GM18499 (cell line): Measurements from ENCODE around the gene IL1RN.

Source experiments
- ATAC-seq: cut with Tn5 transposase; IDR thresholded peaks from one replicate; pipeline ENCODE4 v1.9.1; 2021; ENCODE audit warnings: moderate number of reproducible peaks; ENCODE audit not compliant: insufficient read depth, unreplicated experiment

Gene IL1RN

GRCh38 chr2:113124984-113125855, 2.2 kb upstream of the IL1RN start:
- ATAC-seq: no peak

DNA sequence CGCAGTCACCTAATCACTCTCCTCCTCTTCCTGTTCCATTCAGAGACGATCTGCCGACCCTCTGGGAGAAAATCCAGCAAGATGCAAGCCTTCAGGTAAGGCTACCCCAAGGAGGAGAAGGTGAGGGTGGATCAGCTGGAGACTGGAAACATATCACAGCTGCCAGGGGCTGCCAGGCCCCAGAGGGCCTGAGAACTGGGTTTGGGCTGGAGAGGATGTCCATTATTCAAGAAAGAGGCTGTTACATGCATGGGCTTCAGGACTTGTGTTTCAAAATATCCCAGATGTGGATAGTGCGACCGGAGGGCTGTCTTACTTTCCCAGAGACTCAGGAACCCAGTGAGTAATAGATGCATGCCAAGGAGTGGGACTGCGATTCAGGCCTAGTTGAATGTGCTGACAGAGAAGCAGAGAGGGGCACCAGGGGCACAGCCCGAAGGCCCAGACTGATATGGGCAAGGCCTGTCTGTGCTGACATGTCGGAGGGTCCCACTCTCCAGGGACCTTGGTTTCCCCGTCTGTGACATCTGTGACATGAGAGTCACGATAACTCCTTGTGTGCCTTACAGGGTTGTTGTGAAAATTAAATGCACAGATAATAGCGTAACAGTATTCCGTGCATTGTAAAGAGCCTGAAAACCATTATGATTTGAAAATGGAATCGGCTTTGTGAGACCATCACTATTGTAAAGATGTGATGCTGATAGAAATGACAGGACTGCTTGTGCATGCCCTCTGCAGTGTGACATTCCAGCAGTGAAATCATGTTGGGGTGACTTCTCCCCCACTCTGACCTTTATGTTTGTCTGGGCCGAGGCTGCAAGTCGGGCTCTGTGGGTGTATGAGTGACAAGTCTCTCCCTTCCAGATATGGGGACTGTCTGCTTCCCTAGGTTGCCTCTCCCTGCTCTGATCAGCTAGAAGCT, 510 bp downstream of the IL1RN start:
- ATAC-seq: no peak

DNA sequence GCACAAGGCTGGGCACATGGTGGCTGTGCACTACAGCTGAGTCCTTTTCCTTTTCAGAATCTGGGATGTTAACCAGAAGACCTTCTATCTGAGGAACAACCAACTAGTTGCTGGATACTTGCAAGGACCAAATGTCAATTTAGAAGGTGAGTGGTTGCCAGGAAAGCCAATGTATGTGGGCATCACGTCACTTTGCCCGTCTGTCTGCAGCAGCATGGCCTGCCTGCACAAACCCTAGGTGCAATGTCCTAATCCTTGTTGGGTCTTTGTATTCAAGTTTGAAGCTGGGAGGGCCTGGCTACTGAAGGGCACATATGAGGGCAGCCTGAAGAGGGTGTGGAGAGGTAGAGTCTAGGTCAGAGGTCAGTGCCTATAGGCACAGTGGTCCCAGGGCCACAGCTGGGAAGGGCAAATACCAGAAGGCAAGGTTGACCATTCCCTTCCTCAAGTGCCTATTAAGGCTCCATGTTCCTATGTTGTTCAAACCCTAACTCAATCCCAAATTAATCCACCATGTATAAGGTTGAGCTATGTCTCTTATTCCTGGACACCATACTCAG, 2.2 kb downstream of the IL1RN start:
- ATAC-seq: no peak

GRCh38 chr2:113131352-113132185, 4.2 kb downstream of the IL1RN start:
- ATAC-seq: no peak

DNA sequence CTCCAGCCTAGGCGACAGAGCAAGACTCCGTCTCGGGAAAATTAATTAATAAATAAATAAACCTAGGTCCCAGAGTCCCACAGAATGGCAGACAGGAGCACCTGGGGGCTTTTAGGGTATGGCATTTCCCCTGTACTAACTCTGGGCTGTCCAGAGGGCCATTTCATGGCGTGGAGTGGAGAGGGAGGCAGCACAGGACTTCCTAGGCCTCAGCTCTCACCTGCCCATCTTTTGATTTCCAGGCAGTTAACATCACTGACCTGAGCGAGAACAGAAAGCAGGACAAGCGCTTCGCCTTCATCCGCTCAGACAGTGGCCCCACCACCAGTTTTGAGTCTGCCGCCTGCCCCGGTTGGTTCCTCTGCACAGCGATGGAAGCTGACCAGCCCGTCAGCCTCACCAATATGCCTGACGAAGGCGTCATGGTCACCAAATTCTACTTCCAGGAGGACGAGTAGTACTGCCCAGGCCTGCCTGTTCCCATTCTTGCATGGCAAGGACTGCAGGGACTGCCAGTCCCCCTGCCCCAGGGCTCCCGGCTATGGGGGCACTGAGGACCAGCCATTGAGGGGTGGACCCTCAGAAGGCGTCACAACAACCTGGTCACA, 5.1 kb downstream of the IL1RN start:
- no peak for ATAC-seq

DNA sequence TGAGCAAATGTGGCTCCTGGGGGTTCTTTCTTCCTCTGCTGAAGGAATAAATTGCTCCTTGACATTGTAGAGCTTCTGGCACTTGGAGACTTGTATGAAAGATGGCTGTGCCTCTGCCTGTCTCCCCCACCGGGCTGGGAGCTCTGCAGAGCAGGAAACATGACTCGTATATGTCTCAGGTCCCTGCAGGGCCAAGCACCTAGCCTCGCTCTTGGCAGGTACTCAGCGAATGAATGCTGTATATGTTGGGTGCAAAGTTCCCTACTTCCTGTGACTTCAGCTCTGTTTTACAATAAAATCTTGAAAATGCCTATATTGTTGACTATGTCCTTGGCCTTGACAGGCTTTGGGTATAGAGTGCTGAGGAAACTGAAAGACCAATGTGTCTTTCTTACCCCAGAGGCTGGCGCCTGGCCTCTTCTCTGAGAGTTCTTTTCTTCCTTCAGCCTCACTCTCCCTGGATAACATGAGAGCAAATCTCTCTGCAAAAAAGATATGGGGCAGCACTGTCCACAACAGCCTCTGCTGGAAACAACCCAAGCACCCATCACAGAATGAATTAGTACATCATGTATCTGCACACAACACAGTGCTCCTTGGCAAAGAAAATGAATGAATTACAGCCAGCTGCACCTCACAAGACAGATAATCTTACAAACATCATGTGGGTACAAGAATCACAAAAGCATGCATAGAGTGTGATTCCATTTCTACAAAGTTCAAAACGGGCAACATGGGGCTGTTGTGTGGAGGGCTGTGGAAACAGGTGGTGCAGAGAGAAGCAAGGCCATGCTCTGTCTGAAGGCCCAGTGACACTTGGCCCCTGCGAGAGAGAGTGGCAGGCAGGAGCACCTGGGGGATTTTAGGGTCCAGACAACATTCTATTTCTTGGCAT, 6.6 kb downstream of the IL1RN start:
- ATAC-seq: no peak

- ATAC-seq: no peak
Observed at GRCh38 chr2:113134717-113135116, 7.3 kb downstream of the IL1RN start.

DNA sequence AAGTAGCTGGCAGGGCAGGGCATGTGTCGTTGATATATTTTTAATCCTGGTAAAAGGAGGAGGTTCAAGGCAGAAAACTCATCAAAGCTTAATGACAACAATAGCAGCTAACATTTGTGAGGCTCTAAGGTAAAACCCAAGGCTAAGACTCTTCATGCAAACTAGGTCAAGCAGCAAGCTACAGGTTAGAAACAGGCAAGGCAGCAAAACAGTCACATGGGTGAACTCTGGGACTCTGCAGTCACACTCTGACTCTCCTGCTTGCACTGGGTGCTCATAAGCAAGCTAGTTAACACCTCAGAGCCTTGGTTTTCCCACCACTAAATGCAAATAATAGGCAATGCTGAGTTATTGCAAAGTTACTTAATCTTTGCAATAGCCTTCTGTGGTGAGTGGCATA, 7.9 kb downstream of the IL1RN start:
- no peak for ATAC-seq

DNA sequence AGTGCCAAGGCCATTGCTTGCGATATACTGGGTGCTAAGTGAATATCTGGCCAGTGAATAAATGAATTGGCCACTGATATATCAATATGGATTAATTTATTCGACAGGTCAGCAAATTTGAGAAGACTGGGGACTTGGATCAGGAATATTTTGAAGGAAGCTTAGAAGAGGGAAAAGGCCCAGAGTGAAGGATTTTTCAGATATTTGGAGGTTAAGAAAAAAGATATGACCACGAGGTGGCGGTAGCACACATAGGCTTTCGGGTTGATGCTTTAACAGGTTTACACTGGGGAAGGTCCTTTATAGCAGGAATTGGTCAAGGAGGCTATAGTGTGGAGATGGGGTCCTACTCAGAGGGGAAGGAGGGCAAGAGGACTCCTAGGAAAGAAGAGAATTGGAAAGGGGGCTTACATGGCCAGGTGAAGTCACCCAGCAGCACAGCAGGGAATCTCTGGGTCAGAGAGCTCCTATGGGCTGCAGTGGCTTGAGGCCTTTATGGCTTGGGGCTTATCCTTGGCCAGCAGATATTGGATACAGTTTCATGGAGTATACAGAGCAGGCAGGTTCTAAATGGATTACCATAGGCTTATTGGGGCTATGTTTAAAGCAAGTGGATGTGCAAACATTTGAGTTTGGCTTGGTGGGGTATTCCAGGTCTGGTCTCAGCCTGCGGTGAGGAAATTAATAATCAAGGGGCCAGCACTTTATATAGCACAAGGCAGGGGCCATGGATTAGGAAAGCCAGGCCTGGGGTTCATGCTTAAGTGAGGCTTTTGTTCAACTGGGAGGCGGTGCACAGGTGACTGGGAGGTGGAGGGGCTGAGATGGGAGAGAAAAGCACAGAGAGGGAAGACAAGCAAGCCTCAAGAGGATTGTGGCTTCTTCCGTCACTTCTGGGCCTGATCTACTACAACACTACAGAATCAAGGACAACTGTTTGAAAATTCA, 9.7 kb downstream of the IL1RN start:
- no peak for ATAC-seq

GRCh38 chr2:113137827-113138226, 10.4 kb downstream of the IL1RN start:
- no peak for ATAC-seq

DNA sequence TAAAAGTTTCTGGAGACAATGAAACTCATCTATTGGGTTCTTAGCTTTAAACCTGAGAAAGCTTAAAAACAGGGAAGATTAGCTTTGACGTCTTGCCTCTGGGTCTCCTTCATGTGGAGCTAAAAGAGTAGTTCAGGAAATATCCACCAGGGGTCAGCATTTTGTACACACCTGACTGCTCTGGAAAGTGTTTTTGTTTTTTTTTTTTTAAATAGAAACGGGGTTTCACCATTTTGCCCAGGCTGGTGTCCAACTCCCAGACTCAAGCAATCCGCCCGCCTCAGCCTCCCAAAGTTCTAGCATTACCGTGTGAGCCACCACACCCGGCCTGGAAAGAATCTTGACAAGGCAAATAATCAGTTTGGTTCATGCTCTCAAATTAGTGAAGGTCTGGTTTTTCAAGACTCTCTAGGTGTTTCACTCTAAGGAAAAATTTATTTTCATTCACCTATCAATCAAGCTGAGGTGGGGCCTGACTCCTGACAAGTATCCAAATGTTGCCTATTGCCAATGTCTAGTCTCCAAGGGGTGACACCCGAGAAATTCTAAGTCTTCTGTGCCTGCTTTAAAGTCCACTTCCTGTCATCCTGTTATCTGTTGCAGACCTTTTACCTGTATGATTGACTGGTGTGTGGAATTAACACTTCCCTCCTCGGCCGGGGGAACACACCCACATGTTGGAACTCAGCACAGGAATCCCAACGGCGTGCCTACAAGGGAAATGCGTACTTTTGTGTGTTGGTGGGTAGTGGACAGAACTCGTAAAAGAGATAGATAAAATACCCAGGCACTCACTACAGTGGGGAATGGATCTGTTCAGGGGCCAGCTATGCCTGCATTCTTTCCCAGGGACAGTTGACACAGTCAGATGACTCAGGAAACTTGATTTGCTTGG, 11.3 kb downstream of the IL1RN start:
- no peak for ATAC-seq

DNA sequence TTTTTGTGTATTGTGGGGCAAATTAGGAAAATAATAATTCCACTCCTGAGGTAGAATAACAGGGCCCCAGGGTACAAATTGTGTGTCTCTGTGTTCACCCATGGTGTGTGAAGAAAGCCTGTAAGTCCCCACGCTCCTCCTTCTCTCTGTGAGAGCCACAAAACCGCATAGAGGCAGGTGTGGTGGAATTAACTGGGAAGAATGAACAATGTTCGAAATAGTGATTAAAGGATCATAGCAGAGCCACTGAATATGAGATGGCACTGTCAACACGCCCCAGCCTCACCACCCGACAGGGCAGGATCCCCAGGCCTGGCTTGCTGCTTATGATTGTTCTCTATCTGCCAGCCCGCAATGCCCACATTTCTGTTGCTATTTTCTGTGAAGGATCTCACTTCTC, 14.1 kb downstream of the IL1RN start:
- ATAC-seq: no peak

GRCh38 chr2:113142290-113142689, 14.9 kb downstream of the IL1RN start:
- no peak for ATAC-seq

GRCh38 chr2:113144259-113144658, 16.9 kb downstream of the IL1RN start:
- no peak for ATAC-seq

GRCh38 chr2:113148606-113149552, 21.5 kb downstream of the IL1RN start:
- ATAC-seq: no peak
